A549 treated with Hydrocortisone at 1 μM for 4 hours (cell line): ENCODE measurements around the gene CLSTN1. TPM values are rescaled to one million over a fixed set of nuclear protein-coding genes. Genes with fewer than 3 reads are reported as not detected.

Source experiments
- total RNA-seq: library from RNA; stranded (reverse); fragments of 200-300 nt; extraction: Qiagen RNA extraction; gene quantifications from 5 replicates; pipeline ENCODE4 v1.2.3, GENCODE V29; 2022

Gene CLSTN1
- total RNA-seq = 57.1 to 69.1 TPM (median 63.0 TPM) in 5 replicates

GRCh38 chr1:9823943-9824701 lies at the start of gene CLSTN1:
Gene CLSTN1, minus strand, starts transcription at chr1:9823965. Its CDS starts 232 bp downstream, at chr1:9823733.

Other genes with a start within 250 kb of the CLSTN1 start
- gene TMEM201, start 235.1 kb downstream of the CLSTN1 start, total RNA-seq = 12.3 to 13.7 TPM (median 12.9 TPM) in 5 replicates
- 7.3 to 9.4 TPM (median 8.7 TPM) in 5 replicates for gene PIK3CD, start 172.2 kb downstream of the CLSTN1 start, total RNA-seq
- 8.5 to 10.7 TPM (median 10.5 TPM) in 5 replicates for gene CTNNBIP1, start 86.3 kb upstream of the CLSTN1 start, total RNA-seq
- gene LZIC, start 119.4 kb upstream of the CLSTN1 start, total RNA-seq = 18.7 to 29.9 TPM (median 19.5 TPM) in 5 replicates
- 2.2 to 2.9 TPM (median 2.8 TPM) in 5 replicates for gene NMNAT1, start 119.5 kb upstream of the CLSTN1 start, total RNA-seq
- gene RBP7, start 173.3 kb upstream of the CLSTN1 start, total RNA-seq = 5.2 to 6.9 TPM (median 5.6 TPM) in 5 replicates
- 11.4 to 13.8 TPM (median 12.8 TPM) in 5 replicates for gene UBE4B, start 209.0 kb upstream of the CLSTN1 start, total RNA-seq